ENCODE results near the gene CARMIL3.

Gene CARMIL3

DNA sequence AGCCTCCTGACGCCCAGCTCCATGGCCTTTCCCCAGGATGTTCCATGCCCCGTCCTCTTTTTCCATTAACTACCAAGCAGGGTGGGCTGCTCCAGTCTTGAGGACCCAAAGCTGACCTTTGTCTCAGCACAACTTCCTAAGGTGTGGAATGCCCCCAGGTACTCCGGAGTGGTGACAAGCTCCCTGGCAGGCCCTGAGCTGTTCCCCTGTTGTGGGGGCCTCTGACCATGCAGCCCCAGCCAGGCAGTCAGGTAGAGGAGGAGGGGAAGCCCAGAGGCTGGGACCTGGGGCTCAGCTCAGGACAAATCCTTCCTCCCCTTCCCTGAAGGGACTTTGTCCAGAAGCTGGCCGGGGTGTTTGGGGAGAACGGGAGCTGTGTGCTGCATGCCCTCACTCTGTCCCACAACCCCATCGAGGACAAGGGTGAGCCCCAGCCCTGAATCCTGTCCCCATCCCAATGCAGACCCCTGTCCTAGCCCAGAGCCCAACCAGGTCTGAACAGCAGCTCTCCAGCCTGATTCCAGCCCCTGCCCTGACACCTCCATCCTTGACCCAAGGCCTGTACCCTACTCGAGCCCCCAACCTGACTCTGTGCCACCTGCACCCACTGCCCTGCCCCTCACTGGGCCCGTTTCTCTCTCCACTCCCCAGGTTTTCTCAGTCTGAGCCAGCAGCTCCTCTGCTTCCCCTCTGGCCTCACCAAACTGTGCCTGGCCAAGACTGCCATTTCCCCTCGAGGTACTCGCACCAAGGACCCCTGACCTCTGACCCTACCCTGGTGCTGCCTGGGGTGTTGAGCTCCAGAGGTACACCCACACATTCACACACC, 4.4 kb downstream of the CARMIL3 start:
- H3K27ac ChIP-seq, result no peak overlapping the region

DNA sequence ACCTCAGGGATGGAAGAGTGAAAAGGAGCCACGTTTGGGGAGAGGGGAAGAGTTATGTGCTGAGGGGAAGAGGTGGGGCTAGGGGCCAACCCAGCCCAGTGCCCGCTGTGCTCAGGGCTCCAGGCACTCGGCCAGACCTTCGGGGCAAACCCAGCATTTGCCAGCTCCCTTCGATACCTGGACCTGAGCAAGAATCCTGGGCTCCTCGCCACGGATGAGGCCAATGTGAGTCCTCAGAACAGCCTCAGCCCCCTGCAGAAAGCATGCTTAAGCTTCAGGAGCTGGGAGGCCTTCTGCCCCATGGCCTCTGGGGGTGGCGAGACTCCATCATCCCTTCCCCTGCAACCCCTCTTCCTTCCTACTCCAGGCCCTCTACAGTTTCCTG, 5.0 kb downstream of the CARMIL3 start:
- TF ChIP-seq, protein P1, sequence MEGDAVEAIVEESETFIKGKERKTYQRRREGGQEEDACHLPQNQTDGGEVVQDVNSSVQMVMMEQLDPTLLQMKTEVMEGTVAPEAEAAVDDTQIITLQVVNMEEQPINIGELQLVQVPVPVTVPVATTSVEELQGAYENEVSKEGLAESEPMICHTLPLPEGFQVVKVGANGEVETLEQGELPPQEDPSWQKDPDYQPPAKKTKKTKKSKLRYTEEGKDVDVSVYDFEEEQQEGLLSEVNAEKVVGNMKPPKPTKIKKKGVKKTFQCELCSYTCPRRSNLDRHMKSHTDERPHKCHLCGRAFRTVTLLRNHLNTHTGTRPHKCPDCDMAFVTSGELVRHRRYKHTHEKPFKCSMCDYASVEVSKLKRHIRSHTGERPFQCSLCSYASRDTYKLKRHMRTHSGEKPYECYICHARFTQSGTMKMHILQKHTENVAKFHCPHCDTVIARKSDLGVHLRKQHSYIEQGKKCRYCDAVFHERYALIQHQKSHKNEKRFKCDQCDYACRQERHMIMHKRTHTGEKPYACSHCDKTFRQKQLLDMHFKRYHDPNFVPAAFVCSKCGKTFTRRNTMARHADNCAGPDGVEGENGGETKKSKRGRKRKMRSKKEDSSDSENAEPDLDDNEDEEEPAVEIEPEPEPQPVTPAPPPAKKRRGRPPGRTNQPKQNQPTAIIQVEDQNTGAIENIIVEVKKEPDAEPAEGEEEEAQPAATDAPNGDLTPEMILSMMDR (conservative IDR thresholded peaks at IDR 0.05), result no peak
- no peak for TF ChIP-seq ZFX (IDR thresholded peaks at IDR 0.05)
- no peak overlapping the region for H3K27ac ChIP-seq

More for the DNA sequence above, 4.4 kb downstream of the CARMIL3 start:
- TF ChIP-seq, protein P1 (conservative IDR thresholded peaks at IDR 0.05), result no peak
- no peak for TF ChIP-seq ZFX (IDR thresholded peaks at IDR 0.05)

DNA sequence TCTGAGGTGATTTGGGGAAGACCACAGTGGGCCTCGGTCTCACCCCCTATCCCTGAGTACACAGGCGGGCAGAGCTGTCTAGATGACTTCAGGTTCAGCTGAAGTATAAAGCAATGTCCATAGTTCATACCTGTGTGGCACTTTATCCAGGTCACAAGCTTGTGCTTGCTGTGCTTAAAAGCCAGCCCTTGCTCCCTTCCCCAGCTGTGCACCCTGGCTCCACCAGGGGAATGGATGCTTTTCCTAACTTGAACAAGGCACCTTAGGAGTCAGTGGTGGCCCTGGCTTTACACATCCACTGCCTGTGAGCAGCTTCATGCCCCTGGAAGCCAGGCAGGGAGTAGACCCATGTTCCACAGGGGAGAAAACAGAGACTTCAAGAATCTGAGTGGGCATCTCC, 5.5 kb downstream of the CARMIL3 start:
- TF ChIP-seq ZFX (IDR thresholded peaks at IDR 0.05), result no peak
- TF ChIP-seq, protein P1 (conservative IDR thresholded peaks at IDR 0.05), result no peak
- no peak overlapping the region for H3K27ac ChIP-seq

DNA sequence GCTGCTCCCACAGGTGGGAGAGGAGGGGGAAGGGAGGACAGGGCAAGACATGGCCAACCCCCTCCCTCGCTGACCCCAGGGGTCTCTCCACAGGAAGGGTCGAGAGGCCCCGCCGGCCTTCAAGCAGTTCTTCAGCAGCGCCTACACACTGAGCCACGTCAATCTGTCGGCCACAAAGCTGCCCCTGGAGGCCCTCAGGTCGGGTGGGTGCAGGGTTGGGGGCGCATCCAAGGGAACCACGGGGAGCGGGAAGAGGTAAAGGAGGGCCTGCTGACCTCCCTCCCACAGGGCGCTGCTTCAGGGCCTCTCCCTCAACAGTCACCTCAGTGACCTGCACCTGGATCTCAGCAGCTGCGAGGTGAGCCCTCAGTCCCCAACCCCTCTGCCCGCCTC, 6.1 kb downstream of the CARMIL3 start:
- H3K27ac ChIP-seq, result no peak overlapping the region

DNA sequence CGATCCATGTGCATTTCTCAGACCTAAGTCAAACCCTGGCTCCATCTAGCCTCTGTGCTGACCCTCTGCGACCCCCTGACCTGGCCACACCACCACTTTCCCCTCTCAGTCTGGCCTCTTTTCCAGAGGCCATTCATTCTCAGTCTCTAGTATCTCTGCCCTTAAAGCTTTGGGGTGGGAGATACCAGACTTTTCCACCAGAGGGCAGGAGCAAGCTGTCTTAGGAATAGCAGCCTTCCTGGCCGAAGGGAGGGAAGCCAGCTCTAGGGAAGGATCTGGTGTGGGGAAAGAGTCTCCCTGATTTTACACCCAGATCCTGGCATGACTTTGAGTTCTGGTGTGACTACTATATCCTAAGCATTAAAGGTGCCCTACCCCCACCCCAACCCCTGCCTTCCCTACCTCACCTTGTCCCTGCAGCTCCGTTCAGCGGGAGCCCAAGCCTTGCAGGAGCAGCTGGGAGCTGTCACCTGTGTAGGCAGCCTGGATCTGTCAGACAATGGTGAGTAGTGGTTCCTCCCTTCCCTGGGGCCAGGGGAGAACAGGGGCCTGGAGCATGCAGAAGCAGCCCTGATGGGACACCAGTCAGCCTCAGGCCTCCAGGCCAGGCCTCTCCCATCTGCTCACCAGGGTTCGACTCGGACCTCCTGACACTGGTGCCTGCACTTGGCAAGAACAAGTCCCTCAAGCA, 6.6 kb downstream of the CARMIL3 start:
- H3K27ac ChIP-seq, result no peak overlapping the region
- TF ChIP-seq ZFX (IDR thresholded peaks at IDR 0.05), result no peak
- TF ChIP-seq, protein P1 (conservative IDR thresholded peaks at IDR 0.05), result peak; percentile 80

More for the DNA sequence above, 6.1 kb downstream of the CARMIL3 start:
- TF ChIP-seq, protein P1 (conservative IDR thresholded peaks at IDR 0.05), result no peak
- TF ChIP-seq ZFX (IDR thresholded peaks at IDR 0.05), result no peak

DNA sequence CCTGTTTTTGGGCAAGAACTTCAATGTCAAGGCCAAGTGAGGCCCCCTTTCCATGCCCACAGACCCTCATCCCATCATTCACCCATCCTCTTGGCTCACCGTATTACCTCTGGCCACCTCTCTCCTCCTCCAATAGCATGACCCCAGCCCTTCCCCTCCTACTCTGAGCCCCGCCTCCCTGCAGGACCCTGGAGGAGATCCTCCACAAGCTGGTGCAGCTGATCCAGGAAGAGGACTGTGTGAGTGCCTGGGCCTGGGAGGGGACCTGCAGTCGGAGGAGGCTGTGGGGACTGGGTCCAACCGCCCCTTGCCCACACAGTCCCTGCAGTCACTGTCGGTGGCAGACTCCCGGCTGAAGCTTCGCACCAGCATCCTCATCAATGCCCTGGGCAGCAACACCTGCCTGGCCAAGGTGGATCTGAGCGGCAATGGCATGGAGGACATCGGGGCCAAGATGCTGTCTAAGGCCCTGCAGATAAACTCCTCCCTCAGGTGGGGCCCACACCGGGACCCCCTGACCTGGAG, 7.2 kb downstream of the CARMIL3 start:
- TF ChIP-seq ZFX (IDR thresholded peaks at IDR 0.05), result no peak
- TF ChIP-seq, protein P1 (conservative IDR thresholded peaks at IDR 0.05), result no peak
- H3K27ac ChIP-seq, result no peak overlapping the region

DNA sequence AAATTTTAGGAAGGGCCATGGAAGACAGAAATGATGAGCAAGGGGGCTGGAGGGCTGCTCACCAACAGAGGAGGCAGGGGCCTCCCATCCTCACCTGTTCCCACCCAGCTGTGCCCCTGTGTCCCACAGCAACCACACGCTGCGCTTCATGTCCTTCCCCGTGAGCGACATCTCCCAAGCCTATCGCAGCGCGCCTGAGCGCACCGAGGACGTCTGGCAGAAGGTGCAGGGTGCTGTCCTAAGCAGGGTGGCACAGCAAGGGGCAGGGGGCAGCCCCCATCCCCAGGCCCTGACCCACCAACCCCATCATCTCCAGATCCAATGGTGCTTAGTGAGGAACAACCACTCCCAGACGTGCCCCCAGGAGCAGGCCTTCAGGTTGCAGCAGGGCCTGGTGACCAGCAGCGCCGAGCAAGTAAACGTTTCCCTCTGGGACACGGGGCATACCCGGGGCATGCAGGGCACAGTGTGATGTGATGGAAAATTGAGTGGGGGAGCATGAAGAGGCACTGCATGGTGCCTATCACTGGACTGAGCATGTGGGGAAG, 8.1 kb downstream of the CARMIL3 start:
- no peak overlapping the region for H3K27ac ChIP-seq
- TF ChIP-seq, protein P1 (conservative IDR thresholded peaks at IDR 0.05), result no peak
- TF ChIP-seq ZFX (IDR thresholded peaks at IDR 0.05), result no peak

Data from C4-2B (cell line).